H1 (cell line): ENCODE results near the gene MAPRE2. TPM values are rescaled to one million over a fixed set of nuclear protein-coding genes. Genes with fewer than 3 reads are reported as not detected.

Experiments
- CTCF ChIA-PET: fragments of 300-600 bp; sonication (Branson Sonifier 250); formaldehyde crosslinking; loops from one replicate; lab custom pipeline; 2021; ENCODE audit not compliant: partially characterized antibody; lab: Charles Lee
- POLR2A ChIA-PET: fragments of 300-600 bp; sonication (Branson Sonifier 250); formaldehyde crosslinking; loops from one replicate; lab custom pipeline; 2021; ENCODE audit warnings: inconsistent platforms; ENCODE audit not compliant: partially characterized antibody; lab: Charles Lee
- DNase-seq, 2 experiments: peaks; one replicate each; pipeline versions ENCODE4 v3.0.0 to v3.0.0-alpha.2; 2010 to 2022; ENCODE audit warnings: low spot score in 2 of 2, low read depth in 1 of 2, mixed read lengths in 1 of 2
- FAIRE-seq: peaks from 2 replicates; lab custom pipeline; 2011; peaks lifted over from hg19 to GRCh38; lab: Jason Lieb, UNC
- H2AFZ ChIP-seq: 2 replicates; pipeline ENCODE4 v1.8.1; 2012; ENCODE audit warnings: low read length, inconsistent platforms
- H2AK5ac ChIP-seq: 2 replicates; pipeline ENCODE4 v1.6.1; 2013; ENCODE audit warnings: low read depth, low read length
- H2BK120ac ChIP-seq: replicated peaks from 2 replicates; pipeline ENCODE3; 2013; ENCODE audit warnings: low read depth, low read length, inconsistent platforms
- H2BK12ac ChIP-seq: 2 replicates; pipeline ENCODE4 v1.6.1; 2013; ENCODE audit warnings: low read depth, low read length
- H2BK15ac ChIP-seq: 2 replicates; pipeline ENCODE4 v1.6.1; 2013; ENCODE audit warnings: low read length
- H2BK20ac ChIP-seq: 2 replicates; pipeline ENCODE4 v1.6.1; 2013; ENCODE audit warnings: low read length
- H2BK5ac ChIP-seq: 2 replicates; pipeline ENCODE4 v1.6.1; 2013; ENCODE audit warnings: low read depth, low read length
- H3K14ac ChIP-seq: 2 replicates; pipeline ENCODE4 v1.6.1; 2013; ENCODE audit warnings: inconsistent platforms; ENCODE audit not compliant: insufficient read length
- H3K18ac ChIP-seq: 2 replicates; pipeline ENCODE4 v1.6.1; 2013; ENCODE audit warnings: low read length; ENCODE audit errors: extremely low read depth
- H3K23ac ChIP-seq: 2 replicates; pipeline ENCODE4 v1.6.1; 2013; ENCODE audit warnings: inconsistent platforms; ENCODE audit not compliant: insufficient read length
- H3K23me2 ChIP-seq: 2 replicates; pipeline ENCODE4 v1.6.1; 2013; ENCODE audit warnings: low read depth, low read length
- H3K27ac ChIP-seq: 2 replicates; pipeline ENCODE4 v1.6.1; 2011; ENCODE audit warnings: low read depth, low read length, inconsistent platforms
- H3K27me3 ChIP-seq, 4 experiments: replicated peaks in 1 of 4; 1 replicate in 1 of 4; 2 replicates in 3 of 4; pipeline versions ENCODE4 v1.6.1 to v1.8.1; 2011 to 2013; ENCODE audit warnings: low read length in 3 of 4, mild to moderate bottlenecking in 3 of 4, inconsistent platforms in 2 of 4, mixed read lengths in 2 of 4, moderate library complexity in 1 of 4; ENCODE audit not compliant: control insufficient read depth in 3 of 4, insufficient read depth in 3 of 4; ENCODE audit errors: extremely low read depth in 1 of 4
- H3K36me3 ChIP-seq, 4 experiments: 2 replicates each; pipeline versions ENCODE4 v1.6.1 to v1.8.1; 2011 to 2013; ENCODE audit warnings: mild to moderate bottlenecking in 4 of 4, low read length in 3 of 4, moderate library complexity in 2 of 4, control low read depth in 1 of 4, inconsistent platforms in 1 of 4; ENCODE audit not compliant: insufficient read depth in 4 of 4, control insufficient read depth in 2 of 4
- H3K4ac ChIP-seq: replicated peaks from 2 replicates; pipeline ENCODE3; 2013; ENCODE audit warnings: low read length, low read depth, mixed read lengths, inconsistent platforms; ENCODE audit not compliant: insufficient read length
- H3K4me1 ChIP-seq, 4 experiments: replicated peaks in 1 of 4; 1 replicate in 1 of 4; 2 replicates in 3 of 4; pipeline versions ENCODE4 v1.6.1 to v1.8.1; 2011 to 2013; ENCODE audit warnings: low read length in 3 of 4, inconsistent platforms in 2 of 4, mixed read lengths in 1 of 4; ENCODE audit not compliant: insufficient read depth in 4 of 4, control insufficient read depth in 3 of 4
- H3K4me2 ChIP-seq, 2 experiments: 2 replicates each; pipeline versions ENCODE4 v1.6.1 to v1.8.1; 2011 to 2013; ENCODE audit warnings: low read depth in 2 of 2, low read length in 2 of 2, control low read depth in 1 of 2, inconsistent platforms in 1 of 2, mild to moderate bottlenecking in 1 of 2; ENCODE audit not compliant: insufficient read depth in 1 of 2
- H3K4me3 ChIP-seq, 4 experiments: fragments of 200-600, 300-600 bp in 1 of 4; sonication (generic), shearing (Covaris generic), sonication (Bioruptor Twin) in 1 of 4; 2 replicates each; pipeline versions ENCODE4 v1.5.1 to v1.8.1; 2011 to 2016; ENCODE audit warnings: low read length in 4 of 4, low read depth in 3 of 4, control low read depth in 2 of 4, inconsistent platforms in 2 of 4, mild to moderate bottlenecking in 2 of 4, mixed read lengths in 1 of 4, moderate library complexity in 1 of 4; ENCODE audit not compliant: insufficient read depth in 2 of 4; ENCODE audit errors: extremely low read depth in 1 of 4
- H3K56ac ChIP-seq: replicated peaks from 2 replicates; pipeline ENCODE3; 2013; ENCODE audit warnings: low read depth, mild to moderate bottlenecking, mixed read lengths, low read length, inconsistent platforms; ENCODE audit not compliant: insufficient read length
- H3K79me1 ChIP-seq: 2 replicates; pipeline ENCODE4 v1.6.1; 2013; ENCODE audit warnings: low read depth, low read length, control low read depth
- H3K79me2 ChIP-seq, 2 experiments: 2 replicates each; pipeline versions ENCODE4 v1.6.1 to v1.8.1; 2012 to 2013; ENCODE audit warnings: low read length in 2 of 2, mild to moderate bottlenecking in 2 of 2, inconsistent platforms in 1 of 2; ENCODE audit not compliant: insufficient read depth in 2 of 2, control insufficient read depth in 1 of 2
- H3K9ac ChIP-seq, 4 experiments: replicated peaks in 1 of 4; 1 replicate in 1 of 4; 2 replicates in 3 of 4; pipeline versions ENCODE4 v1.6.1 to v1.8.1; 2011 to 2013; ENCODE audit warnings: low read depth in 3 of 4, low read length in 3 of 4, control low read depth in 2 of 4, mild to moderate bottlenecking in 2 of 4, moderate library complexity in 2 of 4, inconsistent platforms in 1 of 4; ENCODE audit errors: extremely low read depth in 1 of 4
- H3K9me3 ChIP-seq, 2 experiments: 2 replicates each; pipeline versions ENCODE4 v1.6.1 to v1.8.1; 2012 to 2013; ENCODE audit warnings: mild to moderate bottlenecking in 2 of 2, moderate library complexity in 2 of 2, control low read depth in 1 of 2, inconsistent platforms in 1 of 2, low read depth in 1 of 2, low read length in 1 of 2, mixed read lengths in 1 of 2; ENCODE audit not compliant: insufficient read depth in 2 of 2
- H4K20me1 ChIP-seq, 2 experiments: replicated peaks in 1 of 2; 2 replicates each; pipeline versions ENCODE3 to v1.8.1; 2011 to 2013; ENCODE audit warnings: inconsistent platforms in 2 of 2, low read length in 2 of 2, mild to moderate bottlenecking in 1 of 2; ENCODE audit not compliant: insufficient read depth in 2 of 2, control insufficient read depth in 1 of 2
- H4K5ac ChIP-seq: 2 replicates; pipeline ENCODE4 v1.6.1; 2013; ENCODE audit warnings: low read length, low read depth, mixed read lengths, inconsistent platforms; ENCODE audit not compliant: insufficient read length
- H4K8ac ChIP-seq: 2 replicates; pipeline ENCODE4 v1.8.0; 2013; ENCODE audit warnings: mild to moderate bottlenecking, moderate library complexity, low read length, inconsistent platforms; ENCODE audit not compliant: insufficient read depth; ENCODE audit errors: extremely low read depth
- H4K91ac ChIP-seq: replicated peaks from 2 replicates; pipeline ENCODE3; 2013; ENCODE audit warnings: low read length, mixed read lengths, inconsistent platforms; ENCODE audit not compliant: insufficient read length
- CBX8 ChIP-seq: fragments of 300-800, 300-1000 bp; sonication (generic); IDR thresholded peaks from 2 replicates; pipeline ENCODE4 v1.7.1; 2016; ENCODE audit warnings: low read depth, low read length, borderline replicate concordance
- CEBPB ChIP-seq: IDR thresholded peaks from 2 replicates; pipeline ENCODE4 v1.6.1; 2012; ENCODE audit warnings: low read depth, low read length
- SRF ChIP-seq: IDR thresholded peaks from 2 replicates; pipeline ENCODE4 v1.6.1; 2011; ENCODE audit warnings: mild to moderate bottlenecking, low read depth, low read length, moderate library complexity
- TEAD4 ChIP-seq: IDR thresholded peaks from 2 replicates; pipeline ENCODE4 v1.6.1; 2012; ENCODE audit warnings: low read depth, low read length, inconsistent platforms, mixed read lengths
- WGBS, 2 experiments: shearing (Covaris generic) in 1 of 2; methylation state at CpG; one replicate each; pipeline versions ENCODE4 v1.1.6 to v1.1.7; 2013 to 2015; ENCODE audit warnings: low lambda C conversion rate in 2 of 2, mixed read lengths in 2 of 2, inconsistent platforms in 1 of 2, low coverage in 1 of 2, missing lambda C conversion rate in 1 of 2; ENCODE audit not compliant: insufficient replicate concordance in 2 of 2, insufficient coverage in 1 of 2, insufficient read length in 1 of 2; ENCODE audit errors: extremely low coverage in 1 of 2, missing lambda C conversion rate in 1 of 2; 5-methylcytosine and 5-hydroxymethylcytosine counted together
- polyA plus RNA-seq, 7 experiments: library from polyadenylated mRNA; depleted of rRNA in 3 of 7; stranded (reverse) in 5 of 7; unstranded in 2 of 7; fragments of >200 nt in 5 of 7; fragments of 200-250 nt in 2 of 7; gene quantifications; 1 replicate in 5 of 7; 2 replicates in 1 of 7; 4 replicates in 1 of 7; pipeline versions ENCODE4 v1.2.1 to v1.2.3, GENCODE V29; 2011 to 2013; ENCODE audit warnings: missing spikeins in 2 of 7, mixed read lengths in 2 of 7
- total RNA-seq: library from RNA; stranded (reverse); fragmentation: NEBNext Ultra II Directional; extraction: Animal tissue kit (Norgen Biotek cat#: 25700); gene quantifications from 2 replicates; pipeline ENCODE4 v1.2.1, GENCODE V29; 2021

MAPRE2 gene
- total and polyA plus RNA-seq, 2 of the 8 experiments (the other 6 are each of a cell fraction or from before 2014, with no cell fraction given): 32.6 to 33.1 TPM

GRCh38 chr18:35132021-35132902 is 91.0 kb downstream of the MAPRE2 start:
- no peak overlapping the region for H3K14ac ChIP-seq
- no peak overlapping the region for H4K5ac ChIP-seq
- no peaks in the 10 kb centered on the region for H3K79me1 ChIP-seq
- ChIA-PET POLR2A (no interaction called here), CTCF (interaction anchor here (1.1 to 4.0 kb wide), 5 partner anchors 9 to 119 kb away, joined by 3 to 29 read pairs (median 6); no protein-coding TSS in a partner anchor)
- H2BK120ac ChIP-seq: no peak overlapping the region
- H3K4me2 ChIP-seq: no peak overlapping the region
- no peaks in the 10 kb centered on the region for H3K79me2 ChIP-seq
- no peaks in the 10 kb centered on the region for H3K4me1 ChIP-seq
- H2BK12ac ChIP-seq: no peak overlapping the region
- H4K91ac ChIP-seq: no peak overlapping the region
- no peaks in the 10 kb centered on the region for H3K23me2 ChIP-seq
- no peak overlapping the region for H3K4ac ChIP-seq
- H3K36me3 ChIP-seq: peaks cover 0 to 5% (median 0%) of the 10 kb centered on the region in 4 experiments; a peak in 3 of 8 replicates
- no peak overlapping the region for H2BK15ac ChIP-seq
- no peak overlapping the region for H2BK5ac ChIP-seq
- WGBS, 2 experiments: 84% methylated on average over 8 of the region's 10 CpGs; no CpG with 5 or more reads in 1 of the 2 experiments
- no peak for TF ChIP-seq CBX8
- no peak for TF ChIP-seq SRF
- TF ChIP-seq CEBPB: no peak
- no peak for TF ChIP-seq TEAD4
- H2AFZ ChIP-seq: no peak overlapping the region
- H4K8ac ChIP-seq: no peak overlapping the region
- DNase-seq: no peak
- H4K20me1 ChIP-seq: no peaks in the 10 kb centered on the region
- no peak overlapping the region for H3K23ac ChIP-seq
- no peak overlapping the region for H3K27ac ChIP-seq
- no peak overlapping the region for H3K18ac ChIP-seq
- no peak overlapping the region for H3K4me3 ChIP-seq
- no peaks in the 10 kb centered on the region for H3K27me3 ChIP-seq
- H3K56ac ChIP-seq: no peak overlapping the region
- FAIRE-seq: no peak
- no peaks in the 10 kb centered on the region for H3K9me3 ChIP-seq
- no peak overlapping the region for H3K9ac ChIP-seq
- no peak overlapping the region for H2AK5ac ChIP-seq
- H2BK20ac ChIP-seq: no peak overlapping the region
